ENCODE results near the gene ECI1.
A peak's percentile ranks its signal among the peaks of the same experiment; 100 is the strongest.
"Not testable (repeated sequence)": the region's sequence is repeated elsewhere in the genome, so short reads cannot be mapped to it uniquely, and the experiment has no call there.

Gene ECI1

DNA sequence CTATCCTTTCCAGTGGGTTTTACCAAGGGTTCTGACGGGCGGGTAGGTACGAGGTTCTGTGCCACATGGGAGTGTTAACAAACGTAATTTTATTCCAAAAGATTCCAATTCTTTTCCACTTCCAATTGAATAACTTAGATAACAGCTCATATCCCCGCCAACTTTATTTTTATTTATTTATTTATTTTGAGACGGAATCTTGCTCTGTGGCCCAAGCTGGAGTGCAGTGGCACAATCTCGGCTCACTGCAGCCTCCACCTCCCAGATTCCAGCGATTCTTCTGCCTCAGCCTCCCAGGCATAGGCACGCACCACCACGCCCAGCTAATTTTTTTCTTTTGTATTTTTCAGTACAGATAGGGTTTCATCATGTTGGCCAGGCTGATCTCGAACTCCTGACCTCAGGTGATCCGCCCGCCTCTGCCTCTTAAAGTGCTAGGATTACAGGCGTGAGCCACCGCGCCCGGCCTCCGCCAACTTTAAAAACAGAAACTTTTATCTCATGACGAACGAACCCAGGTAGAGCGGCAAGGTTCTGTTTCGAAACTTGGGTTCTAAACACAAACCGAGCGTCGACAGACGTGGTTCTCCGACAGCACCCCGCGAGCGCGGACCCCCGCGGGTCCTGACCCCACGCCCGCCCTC lies 613 bp downstream of the ECI1 start:
- DNase-seq = peak; percentile 25 to 29

DNA sequence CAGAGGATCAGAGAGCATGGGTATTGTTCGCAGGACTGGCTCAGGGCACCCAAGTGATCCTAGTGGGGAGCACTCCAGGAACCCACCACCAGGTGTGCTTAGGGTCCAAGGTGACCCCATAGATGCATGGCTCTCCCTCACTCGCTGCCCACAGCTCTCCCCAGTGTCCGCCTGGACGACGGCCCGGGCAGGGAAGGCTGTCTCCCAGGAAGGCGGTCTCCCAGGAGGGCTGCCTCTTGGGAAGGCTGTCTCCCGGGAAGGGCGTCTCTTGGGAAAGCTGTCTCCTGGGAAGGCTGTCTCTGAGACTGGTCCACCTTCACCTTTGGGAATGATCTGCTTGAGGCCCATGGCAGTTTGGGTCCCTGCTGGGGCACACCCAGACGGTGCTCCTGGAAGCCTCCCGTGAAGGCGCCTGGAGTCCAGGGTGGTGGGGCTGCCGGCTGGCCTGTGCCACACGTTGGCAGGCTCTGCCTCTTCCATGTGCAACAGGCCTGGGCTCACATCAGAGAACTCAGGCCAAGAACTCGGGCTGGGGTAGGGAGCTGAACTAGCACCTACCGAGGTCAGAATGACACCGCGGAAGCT lies 5.0 kb downstream of the ECI1 start:
- DNase-seq = no peak

DNA sequence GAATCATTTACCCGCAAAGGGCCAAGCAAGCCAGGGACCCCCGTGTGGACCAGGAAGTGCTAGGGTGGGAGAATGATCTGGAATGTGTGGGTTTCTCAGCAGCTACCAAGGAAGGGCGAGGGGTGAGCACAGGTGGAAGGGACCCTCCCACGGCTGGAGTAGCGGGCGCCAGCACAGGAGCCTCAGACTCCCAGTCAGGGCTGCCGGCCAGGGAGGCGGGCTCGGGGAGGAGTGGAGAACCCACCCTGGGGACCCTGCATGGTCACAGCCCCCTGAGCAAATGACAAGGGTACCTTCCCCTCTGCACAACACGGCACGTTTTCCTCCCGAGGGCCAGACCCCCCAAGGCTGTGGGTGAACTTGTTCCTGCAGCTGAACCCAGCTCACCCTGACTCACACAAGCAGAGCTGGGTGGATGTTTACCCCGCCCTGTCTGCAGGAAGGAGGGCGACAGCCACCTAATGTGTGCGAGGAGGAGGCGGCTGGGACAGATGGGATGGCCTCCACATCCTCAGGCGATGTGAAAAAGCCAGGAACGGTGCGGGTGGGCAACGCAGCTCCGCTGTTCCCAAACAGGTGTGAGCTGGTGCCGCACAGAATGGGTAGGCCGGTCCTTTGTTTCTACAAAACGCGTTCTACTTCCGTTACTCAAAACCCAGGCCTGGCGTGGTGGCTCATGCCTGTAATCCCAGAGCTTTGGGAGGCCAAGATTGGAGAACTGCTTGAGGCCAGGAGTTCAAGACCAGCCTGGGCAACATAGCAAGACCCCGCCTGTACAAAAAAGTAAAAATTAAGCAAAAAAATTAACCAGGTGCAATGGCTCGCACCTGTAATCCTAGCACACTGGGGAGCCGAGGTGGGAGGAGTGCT lies 6.2 kb downstream of the ECI1 start:
- no peak for DNase-seq

DNA sequence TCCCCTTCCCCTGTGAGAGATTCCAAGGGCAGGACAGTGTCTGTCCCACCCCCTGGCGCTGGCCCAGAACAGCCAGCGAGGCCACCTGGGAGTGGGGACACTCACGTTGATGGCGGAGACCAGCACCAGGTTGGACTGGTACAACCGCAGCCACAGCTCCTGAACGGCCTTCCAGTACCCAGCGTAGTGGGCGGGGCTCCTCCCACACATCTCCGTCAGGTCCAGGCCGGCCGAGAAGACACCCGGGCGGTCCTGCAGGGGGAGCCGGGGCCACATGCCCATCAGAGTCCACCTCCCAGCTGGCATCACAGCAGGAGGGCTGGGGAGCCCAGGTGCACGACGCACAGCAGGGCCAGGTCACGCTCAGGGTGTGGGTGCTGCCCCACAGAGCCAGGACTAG lies 7.1 kb downstream of the ECI1 start:
- DNase-seq = no peak

DNA sequence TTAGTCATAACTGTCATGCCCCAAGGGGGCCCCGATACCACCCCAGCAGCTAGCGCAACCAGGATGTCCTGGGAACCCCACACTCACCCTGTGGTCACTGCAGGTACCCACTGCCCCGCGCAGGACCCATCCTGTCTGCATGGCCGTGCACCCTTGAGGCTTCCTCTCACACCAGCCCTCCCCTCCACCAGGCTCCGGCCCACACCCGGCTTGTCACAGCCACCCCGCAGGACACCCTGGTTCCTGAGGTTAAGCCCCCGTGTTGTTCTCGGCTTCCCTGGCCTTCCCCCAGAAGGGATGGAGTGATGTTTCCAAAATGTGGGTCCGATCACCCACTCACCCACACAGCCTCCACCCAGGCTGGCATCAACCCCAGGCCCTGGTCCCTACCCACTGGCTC lies 7.6 kb downstream of the ECI1 start:
- no peak for DNase-seq

DNA sequence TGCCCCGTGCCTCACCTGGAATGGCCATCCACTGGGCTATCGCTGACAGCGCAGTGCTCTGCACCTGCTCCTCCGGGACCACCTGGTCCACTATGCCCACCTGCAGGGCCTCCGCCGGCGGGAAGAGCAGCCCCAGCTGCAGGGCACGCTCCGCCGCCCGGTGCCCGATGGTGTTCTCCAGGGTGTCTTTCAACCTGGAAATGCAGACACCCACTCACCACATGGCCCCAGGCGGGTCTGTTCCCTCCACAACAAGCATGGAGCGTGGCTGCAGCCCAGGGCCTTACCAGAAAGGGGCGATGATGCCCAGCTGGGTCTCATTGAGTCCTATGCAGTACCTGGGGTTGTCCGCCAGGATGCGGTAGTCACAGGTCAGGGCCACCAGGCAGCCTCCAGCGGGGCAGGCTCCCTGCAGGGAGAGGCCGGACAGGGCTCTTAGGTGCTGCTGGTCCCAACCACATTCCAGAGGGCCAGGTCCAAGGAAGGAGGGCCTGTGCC lies 8.3 kb downstream of the ECI1 start:
- DNase-seq = no peak

DNA sequence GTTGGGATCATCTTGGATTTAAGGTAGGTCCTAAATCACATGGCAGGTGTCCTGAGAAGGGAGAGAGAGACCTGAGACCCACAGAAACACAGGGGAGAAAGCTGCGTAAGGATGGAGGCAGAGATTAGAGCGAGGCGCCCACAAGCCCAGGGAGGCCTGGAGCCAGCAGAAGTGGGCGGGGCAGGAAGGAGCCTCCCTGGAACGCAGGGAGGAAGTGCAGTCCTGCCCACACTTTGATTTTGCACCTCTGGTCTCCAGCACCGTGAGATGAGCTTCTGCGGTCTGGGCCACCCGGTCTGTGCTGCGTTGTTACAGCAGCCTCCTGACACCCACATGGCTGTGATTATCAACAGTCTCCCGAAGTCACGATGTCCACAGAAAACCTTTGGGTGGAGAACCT lies 8.8 kb downstream of the ECI1 start:
- no peak for DNase-seq

DNA sequence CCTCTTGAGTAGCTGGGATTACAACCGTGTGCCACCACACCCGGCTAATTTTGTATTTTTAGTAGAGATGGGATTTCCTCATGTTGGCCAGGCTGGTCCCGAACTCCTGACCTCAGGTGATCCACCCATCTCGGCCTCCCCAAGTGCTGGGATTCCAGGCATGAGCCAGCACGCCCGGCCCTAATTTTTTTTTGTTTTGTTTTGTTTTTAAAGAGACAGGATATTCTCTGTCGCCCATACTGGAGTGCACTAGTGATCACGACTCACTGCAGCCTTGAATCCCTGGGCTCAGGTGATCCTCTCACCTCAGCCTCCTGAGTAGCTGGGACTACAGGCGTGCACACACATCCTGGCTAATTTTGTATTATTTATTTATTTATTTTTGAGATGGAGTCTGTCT lies 11.1 kb downstream of the ECI1 start:
- DNase-seq = not testable (repeated sequence)

DNA sequence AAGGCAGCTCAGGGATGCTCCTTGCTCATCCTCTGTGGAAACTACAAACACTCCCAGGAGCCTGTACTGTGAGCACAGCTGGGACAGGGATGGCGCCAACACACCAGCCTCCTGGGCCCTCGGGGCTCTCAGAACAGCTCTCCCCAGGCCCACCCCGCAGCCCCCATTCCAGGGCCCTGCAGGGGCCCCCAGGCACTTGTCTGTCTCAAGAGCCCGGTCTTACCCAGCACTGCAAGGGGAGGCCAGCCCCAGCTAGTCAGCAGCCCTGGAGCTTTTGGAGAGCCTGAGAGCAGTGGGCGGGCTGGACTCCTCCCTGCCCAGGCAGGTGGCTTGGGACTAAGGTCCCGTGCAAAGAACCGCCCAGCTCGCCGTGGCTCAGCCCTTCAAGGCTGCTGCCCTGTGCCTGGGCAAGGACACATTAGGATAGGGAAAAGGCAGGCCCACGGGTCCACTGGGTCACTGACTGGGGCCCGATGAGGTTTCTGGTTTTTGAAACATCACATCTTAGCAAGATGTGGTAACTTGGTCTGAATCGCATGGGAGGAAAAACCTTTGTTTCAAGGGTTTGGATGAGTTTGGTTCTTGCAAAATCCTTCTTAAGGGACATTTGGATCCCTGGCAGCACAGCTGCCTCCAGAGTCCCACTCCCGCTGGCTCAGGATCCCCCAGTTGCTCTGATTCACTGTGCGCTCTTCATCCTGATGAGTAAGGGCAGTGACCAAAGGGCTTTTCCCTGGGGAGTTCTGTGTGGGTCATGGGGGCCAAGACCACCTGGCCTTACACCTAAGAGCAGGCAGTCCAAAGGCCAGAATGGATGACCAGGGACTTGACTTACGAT lies 12.3 kb downstream of the ECI1 start:
- DNase-seq = no peak

DNA sequence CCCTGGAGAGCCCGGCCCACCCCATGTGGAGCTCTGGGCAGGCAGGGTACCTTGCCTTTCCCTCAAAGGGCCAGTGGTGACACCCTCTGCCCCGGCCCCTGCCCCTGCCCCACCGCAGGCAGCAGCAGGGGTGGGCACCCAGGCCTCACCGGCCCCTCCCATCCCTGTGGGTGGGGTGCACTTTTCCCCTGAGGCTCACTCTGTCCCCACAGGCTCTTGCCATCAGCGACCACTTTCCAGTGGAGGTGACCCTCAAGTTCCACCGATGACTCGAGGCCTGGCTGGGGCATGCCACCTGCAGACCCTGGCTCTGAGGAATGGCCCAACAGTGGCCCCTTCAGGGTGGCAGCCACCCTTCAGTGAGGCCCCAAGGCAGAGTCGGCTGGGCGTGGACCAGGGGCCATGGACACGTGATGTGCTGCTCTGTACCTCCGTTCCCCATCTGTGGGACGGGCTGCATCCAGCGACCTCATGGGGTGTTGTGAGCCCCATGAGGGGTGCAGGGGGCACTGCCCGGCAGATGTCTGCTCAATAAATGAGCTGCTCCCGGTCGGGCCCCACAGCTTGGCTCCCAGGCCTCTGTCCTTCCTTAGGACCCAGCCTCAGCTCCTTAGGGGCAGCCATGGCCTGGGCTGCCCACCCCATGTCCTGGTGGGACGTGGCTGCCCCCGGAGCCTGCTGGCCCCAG lies 13.1 kb downstream of the ECI1 start:
- no peak for DNase-seq

DNA sequence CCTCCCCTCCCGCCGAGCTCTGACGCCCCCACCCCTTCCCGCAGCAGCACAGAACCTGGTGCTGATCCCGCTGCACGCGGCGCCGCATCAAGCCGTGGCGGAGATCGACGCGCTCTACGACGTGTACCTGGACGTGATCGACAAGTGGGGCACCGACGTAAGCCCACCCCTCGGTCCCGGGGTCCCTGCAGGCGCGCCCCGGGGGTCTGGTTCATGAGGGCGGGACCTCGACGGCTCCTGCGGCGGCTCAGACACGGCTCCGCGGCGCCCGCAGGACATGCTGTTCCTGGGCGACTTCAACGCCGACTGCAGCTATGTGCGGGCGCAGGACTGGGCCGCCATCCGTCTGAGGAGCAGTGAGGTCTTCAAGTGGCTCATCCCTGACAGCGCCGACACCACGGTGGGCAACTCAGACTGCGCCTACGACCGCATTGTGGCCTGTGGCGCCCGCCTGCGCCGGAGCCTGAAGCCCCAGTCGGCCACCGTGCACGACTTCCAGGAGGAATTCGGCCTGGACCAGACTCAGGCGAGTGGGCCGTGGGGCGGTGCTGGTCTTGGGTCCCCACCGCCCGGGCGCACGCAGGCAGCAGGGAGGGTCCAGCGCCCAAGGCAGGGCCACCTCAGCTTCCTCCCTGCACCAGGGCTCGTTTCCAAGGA lies 13.8 kb downstream of the ECI1 start:
- DNase-seq = no peak

DNA sequence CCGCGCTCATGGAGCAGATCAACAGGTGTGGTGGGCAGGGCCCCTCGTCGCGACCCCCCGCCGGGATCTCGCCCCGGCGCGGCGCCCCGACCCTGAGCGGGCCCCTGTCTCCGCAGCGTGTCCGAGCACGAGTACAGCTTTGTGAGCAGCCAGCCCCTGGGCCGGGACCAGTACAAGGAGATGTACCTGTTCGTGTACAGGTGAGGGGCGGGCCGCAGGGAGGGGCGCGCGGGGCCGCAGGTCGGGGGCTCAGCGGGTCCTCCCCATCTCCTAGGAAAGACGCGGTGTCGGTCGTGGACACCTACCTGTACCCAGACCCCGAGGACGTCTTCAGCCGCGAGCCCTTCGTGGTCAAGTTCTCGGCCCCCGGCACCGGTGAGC lies 14.3 kb downstream of the ECI1 start:
- DNase-seq = no peak

DNA sequence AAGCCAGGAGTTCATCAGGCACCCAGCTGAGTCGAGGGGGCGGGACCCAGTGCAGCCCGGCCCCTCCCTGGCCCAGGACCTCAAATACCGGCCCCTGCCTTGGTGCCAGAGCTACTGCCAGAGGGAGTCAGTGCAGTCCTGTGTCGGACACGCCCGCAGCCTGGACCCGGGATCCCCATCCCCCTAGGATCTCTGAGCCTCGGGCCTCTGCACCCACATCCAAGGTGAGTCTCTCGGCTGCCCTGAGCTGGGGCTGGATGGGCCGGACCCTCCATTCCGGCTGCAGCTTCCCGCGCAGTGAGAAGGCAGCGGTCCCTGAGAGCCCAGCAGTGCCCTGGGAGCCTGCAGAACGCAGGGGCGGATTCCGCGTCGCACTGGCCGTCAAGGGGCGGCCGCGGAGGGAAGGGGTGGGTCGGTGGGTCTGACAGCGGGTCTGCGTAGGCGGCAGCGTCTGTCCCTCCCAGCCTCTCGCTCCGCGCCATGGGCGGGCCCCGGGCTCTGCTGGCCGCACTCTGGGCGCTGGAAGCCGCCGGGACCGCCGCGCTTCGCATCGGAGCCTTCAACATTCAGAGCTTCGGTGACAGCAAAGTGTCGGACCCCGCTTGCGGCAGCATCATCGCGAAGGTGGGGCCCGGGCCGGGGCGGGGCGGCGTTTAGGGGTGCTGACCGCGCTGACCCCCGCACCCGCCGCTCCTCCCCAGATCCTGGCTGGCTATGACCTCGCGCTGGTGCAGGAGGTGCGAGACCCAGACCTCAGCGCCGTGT lies 14.9 kb downstream of the ECI1 start, which contains the start of gene DNASE1L2:
DNASE1L2 (plus strand) TSS at position 108 of the 765 bp plus-strand sequence; CDS start at position 481, 373 bp downstream.
- no peak for DNase-seq

DNA sequence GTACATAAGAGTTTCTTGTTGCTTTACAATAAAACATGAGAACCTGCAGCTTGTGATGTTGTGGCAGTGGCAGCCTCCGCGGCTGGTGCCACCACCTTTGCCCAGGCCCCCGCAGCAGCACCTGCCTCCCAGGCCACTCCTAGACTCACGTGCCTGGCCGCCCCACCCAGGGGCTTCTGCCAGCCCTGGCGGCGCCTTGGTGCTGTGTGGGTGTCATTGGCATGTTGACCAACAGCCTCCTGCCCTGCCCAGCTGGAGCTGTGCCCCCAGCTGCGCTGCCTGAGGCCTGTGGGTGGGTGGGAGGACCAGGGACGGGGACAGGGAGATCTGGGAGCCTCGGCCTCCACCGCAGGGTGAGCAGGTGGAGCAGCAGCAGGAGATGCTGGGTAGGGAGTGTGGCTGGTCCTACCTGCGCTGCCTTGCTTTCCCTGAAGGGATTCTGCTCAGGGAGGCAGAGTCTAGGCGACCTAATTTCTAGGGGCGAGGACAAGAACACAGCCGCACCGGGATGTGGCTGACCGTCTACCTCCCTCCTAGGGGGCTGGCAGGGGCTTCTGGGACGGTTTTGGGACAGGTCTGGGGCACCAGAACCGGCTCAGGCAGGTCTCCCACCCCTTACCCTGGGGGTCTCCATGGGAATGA lies 15.6 kb downstream of the ECI1 start:
- DNase-seq = no peak

DNA sequence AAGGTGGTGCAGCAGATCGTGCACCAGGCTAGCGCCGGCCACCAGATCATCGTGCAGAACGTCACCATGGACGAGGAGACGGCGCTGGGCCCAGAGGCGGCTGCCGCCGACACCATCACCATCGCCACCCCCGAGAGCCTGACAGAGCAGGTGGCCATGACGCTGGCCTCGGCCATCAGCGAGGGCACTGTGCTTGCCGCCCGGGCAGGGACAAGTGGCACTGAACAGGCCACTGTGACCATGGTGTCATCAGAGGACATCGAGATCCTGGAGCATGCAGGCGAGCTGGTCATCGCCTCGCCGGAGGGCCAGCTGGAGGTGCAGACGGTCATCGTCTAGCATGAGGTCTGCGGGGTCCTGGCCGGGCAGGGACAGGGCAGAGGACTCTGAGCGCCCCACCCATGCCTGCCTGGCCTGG lies 16.1 kb downstream of the ECI1 start:
- DNase-seq = no peak

DNA sequence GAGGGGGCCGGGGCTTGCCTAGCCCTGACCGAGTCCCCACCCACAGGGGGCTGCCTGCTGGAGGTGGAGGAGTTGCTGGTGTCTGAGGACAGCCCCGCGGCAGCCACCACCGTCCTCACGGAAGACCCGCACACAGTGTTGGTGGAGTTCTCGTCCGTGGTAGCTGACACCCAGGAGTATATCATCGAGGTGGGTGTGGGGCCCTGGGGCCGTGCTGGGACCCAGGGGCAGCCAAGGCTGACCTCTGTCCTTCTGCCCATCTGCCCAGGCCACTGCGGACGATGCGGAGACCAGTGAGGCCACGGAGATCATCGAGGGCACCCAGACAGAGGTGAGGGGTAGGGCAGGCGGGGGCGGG lies 16.6 kb downstream of the ECI1 start:
- no peak for DNase-seq

DNA sequence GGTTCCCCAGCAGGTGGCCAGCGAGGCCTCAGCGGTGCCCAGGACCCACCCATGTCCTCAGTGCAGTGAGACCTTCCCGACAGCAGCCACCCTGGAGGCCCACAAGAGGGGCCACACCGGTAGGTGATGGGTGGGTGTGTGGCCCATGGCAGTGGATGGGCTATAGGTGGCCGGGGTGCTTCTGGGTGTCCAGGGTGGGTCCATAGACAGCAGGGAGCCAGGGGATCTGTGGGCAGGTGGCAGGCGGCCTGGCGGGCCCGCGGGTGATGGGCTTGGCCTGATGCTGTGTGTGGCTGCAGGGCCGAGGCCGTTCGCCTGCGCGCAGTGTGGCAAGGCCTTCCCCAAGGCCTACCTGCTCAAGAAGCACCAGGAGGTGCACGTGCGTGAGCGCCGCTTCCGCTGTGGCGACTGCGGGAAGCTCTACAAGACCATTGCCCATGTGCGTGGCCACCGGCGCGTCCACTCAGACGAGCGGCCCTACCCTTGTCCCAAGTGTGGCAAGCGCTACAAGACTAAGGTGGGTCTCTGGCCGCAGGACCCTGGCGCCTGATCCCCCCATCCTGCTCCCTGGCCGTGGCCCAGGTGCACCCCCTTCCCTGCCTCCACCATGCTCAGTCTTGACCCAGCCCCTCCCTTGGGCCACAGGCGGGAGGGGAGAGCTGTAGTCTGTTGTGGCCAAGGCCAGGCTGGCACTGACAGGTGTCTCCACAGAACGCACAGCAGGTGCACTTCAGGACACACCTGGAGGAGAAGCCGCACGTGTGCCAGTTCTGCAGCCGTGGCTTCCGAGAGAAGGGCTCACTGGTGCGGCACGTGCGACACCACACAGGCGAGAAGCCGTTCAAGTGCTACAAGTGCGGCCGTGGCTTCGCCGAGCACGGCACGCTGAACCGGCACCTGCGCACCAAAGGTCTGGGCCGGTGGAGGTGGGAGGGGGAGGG lies 17.2 kb downstream of the ECI1 start:
- no peak for DNase-seq

DNA sequence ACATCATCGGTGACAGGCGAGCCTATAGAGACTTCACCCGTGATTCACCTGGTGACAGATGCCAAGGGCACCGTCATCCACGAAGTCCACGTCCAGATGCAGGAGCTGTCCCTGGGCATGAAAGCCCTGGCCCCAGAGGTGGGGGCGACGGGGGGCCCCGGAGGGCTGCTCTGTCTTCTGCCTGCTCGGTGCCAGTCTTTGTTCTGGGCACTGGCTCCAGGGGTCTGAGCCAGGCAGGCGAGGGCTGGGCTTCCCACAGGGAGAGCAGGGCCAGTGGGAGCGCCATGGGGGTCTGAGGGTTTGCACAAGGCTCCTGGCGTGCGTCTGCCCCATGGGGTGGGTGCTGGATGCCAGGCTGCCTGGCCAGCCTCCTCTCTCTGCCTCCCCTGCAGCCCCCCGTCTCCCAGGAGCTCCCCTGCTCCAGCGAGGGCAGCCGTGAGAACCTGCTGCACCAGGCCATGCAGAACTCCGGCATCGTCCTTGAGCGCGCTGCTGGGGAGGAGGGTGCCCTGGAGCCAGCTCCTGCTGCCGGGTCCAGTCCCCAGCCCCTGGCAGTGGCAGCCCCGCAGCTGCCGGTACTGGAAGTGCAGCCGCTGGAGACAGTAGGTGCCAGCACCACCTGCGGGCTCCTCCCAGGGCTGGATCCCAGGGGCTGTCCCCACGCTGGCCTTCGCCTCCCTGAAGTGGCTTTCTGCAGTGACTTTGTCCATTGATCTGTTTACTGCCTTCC lies 18.2 kb downstream of the ECI1 start:
- DNase-seq = no peak
